GM12878 (cell line): Measurements from ENCODE around the gene VSTM2L. TPM values are rescaled to one million over a fixed set of nuclear protein-coding genes. Genes with fewer than 3 reads are reported as not detected.

ENCODE experiments used
- BCL11A ChIP-seq: IDR thresholded peaks from 2 replicates; pipeline ENCODE4 v1.6.1; 2011; ENCODE audit warnings: low read depth, low read length
- CHD1 ChIP-seq: IDR thresholded peaks from 2 replicates; pipeline ENCODE4 v1.6.1; 2012; ENCODE audit warnings: low read depth, low read length, improper control_type of control experiment
- HCFC1 ChIP-seq: fragments of 150-350 bp; IDR thresholded peaks from 2 replicates; pipeline ENCODE4 v1.6.1; 2014; ENCODE audit warnings: low read length
- MYC ChIP-seq: IDR thresholded peaks from 2 replicates; pipeline ENCODE4 v1.6.1; 2011; ENCODE audit warnings: mild to moderate bottlenecking, low read length, moderate library complexity, inconsistent platforms; ENCODE audit not compliant: insufficient read depth, insufficient replicate concordance, insufficient read length, severe bottlenecking
- ZZZ3 ChIP-seq: IDR thresholded peaks from 2 replicates; pipeline ENCODE4 v1.6.1; 2011; ENCODE audit warnings: low read depth; ENCODE audit not compliant: control insufficient read depth, insufficient read length
- polyA plus RNA-seq, 11 experiments: library from polyadenylated mRNA; depleted of rRNA in 4 of 11; unstranded in 6 of 11; stranded (reverse) in 5 of 11; fragments of >200 nt; fragmentation: Nextera tagmentation in 4 of 11; fragmentation: Illumina TruSeq in 1 of 11; extraction: Ambion mirVana in 4 of 11; extraction: Trizol in 1 of 11; gene quantifications; 1 replicate in 1 of 11; 2 replicates in 10 of 11; pipeline versions ENCODE4 v1.2.1 to v1.2.3, GENCODE V29; 2011 to 2016; ENCODE audit warnings: inconsistent platforms in 2 of 11, missing spikeins in 2 of 11, low read depth in 1 of 11
- total RNA-seq, 4 experiments: library from RNA; depleted of rRNA in 3 of 4; stranded (reverse); fragments of >200 nt in 3 of 4; fragmentation: Illumina TruSeq in 1 of 4; extraction: Trizol in 1 of 4; gene quantifications; 2 replicates each; pipeline versions ENCODE4 v1.2.1 to v1.2.3, GENCODE V29; 2013 to 2021
- TF ChIP-seq, protein P1 (sequence below): fragments of 450-650 bp; conservative IDR thresholded peaks from 2 replicates; pipeline ENCODE4 v1.6.1; 2017; ENCODE audit warnings: mild to moderate bottlenecking, moderate library complexity
- TF ChIP-seq, protein P2 (sequence below): IDR thresholded peaks from 2 replicates; pipeline ENCODE4 v1.6.1; 2012; ENCODE audit warnings: low read depth, low read length, improper control_type of control experiment
- TF ChIP-seq, protein P3 (sequence below): fragments of 450-650 bp; IDR thresholded peaks from 2 replicates; pipeline ENCODE4 v1.6.1; 2017; ENCODE audit warnings: borderline replicate concordance
- TF ChIP-seq, protein P4 (sequence below): fragments of 450-650 bp; IDR thresholded peaks from 2 replicates; pipeline ENCODE4 v1.6.1; 2014; ENCODE audit warnings: mild to moderate bottlenecking

The VSTM2L gene
- total and polyA plus RNA-seq, 10 of the 15 experiments (the other 5 are each of a cell fraction or from before 2014, with no cell fraction given), result 0.05 to 1.5 (median 0.63) TPM; not detected in 2

DNA sequence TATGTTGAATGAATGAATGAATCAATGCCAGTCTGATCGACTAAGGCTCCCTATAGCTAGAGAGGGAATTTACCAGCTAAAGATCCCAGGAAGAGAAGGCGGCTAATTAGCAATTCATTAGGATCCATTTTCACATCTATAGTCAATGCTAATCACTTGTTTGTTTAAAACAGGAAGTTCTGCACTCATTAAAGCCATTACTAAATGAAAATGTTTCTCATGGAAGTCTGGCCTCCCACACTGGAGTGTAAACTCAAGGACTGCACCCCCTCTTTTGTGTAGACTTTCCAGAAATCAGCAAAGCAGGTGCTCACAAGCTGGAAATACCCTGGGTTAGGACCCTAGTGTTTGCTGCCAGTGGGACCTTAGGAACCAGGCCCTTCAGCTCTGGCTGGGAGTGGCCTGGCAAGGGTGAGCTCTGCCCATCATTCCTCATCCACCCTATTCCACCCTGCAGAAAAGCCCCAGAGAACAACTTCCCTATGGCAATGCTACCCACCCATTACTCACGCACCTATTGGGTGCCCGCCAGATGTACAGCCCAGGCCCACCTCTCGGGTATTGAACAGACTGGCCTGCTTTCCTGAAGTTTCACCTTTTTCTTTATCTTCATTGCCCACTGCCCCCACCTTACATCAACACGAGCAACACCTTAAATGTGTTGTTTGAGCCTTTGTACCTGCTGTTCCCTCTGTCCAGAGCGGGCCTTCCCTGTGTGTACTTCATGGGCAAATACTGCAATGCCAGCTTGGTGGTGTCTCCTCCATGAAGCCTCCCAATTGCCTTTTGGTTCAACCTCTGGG lies 69.5 kb downstream of the VSTM2L start (continued):
- TF ChIP-seq, protein P1, sequence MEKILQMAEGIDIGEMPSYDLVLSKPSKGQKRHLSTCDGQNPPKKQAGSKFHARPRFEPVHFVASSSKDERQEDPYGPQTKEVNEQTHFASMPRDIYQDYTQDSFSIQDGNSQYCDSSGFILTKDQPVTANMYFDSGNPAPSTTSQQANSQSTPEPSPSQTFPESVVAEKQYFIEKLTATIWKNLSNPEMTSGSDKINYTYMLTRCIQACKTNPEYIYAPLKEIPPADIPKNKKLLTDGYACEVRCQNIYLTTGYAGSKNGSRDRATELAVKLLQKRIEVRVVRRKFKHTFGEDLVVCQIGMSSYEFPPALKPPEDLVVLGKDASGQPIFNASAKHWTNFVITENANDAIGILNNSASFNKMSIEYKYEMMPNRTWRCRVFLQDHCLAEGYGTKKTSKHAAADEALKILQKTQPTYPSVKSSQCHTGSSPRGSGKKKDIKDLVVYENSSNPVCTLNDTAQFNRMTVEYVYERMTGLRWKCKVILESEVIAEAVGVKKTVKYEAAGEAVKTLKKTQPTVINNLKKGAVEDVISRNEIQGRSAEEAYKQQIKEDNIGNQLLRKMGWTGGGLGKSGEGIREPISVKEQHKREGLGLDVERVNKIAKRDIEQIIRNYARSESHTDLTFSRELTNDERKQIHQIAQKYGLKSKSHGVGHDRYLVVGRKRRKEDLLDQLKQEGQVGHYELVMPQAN, result no peak
- no peak for TF ChIP-seq BCL11A
- TF ChIP-seq, protein P2, sequence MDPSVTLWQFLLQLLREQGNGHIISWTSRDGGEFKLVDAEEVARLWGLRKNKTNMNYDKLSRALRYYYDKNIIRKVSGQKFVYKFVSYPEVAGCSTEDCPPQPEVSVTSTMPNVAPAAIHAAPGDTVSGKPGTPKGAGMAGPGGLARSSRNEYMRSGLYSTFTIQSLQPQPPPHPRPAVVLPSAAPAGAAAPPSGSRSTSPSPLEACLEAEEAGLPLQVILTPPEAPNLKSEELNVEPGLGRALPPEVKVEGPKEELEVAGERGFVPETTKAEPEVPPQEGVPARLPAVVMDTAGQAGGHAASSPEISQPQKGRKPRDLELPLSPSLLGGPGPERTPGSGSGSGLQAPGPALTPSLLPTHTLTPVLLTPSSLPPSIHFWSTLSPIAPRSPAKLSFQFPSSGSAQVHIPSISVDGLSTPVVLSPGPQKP, result no peak
- no peak for TF ChIP-seq HCFC1
- TF ChIP-seq, protein P3, sequence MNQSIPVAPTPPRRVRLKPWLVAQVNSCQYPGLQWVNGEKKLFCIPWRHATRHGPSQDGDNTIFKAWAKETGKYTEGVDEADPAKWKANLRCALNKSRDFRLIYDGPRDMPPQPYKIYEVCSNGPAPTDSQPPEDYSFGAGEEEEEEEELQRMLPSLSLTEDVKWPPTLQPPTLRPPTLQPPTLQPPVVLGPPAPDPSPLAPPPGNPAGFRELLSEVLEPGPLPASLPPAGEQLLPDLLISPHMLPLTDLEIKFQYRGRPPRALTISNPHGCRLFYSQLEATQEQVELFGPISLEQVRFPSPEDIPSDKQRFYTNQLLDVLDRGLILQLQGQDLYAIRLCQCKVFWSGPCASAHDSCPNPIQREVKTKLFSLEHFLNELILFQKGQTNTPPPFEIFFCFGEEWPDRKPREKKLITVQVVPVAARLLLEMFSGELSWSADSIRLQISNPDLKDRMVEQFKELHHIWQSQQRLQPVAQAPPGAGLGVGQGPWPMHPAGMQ, result no peak
- no peak for TF ChIP-seq MYC
- no peak for TF ChIP-seq ZZZ3
- TF ChIP-seq CHD1, result no peak
- TF ChIP-seq, protein P4, sequence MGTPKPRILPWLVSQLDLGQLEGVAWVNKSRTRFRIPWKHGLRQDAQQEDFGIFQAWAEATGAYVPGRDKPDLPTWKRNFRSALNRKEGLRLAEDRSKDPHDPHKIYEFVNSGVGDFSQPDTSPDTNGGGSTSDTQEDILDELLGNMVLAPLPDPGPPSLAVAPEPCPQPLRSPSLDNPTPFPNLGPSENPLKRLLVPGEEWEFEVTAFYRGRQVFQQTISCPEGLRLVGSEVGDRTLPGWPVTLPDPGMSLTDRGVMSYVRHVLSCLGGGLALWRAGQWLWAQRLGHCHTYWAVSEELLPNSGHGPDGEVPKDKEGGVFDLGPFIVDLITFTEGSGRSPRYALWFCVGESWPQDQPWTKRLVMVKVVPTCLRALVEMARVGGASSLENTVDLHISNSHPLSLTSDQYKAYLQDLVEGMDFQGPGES, result no peak
